DOHH2 (cell line): ENCODE results near the gene ACTR5.

Experiments
- H3F3A ChIP-seq: fragments of 200-600 bp; sonication (generic), shearing (Covaris generic); 2 replicates; pipeline ENCODE4 v1.6.0; 2016; ENCODE audit warnings: antibody characterized with exemption, mild to moderate bottlenecking; ENCODE audit not compliant: control insufficient read depth, insufficient read depth
- H3K27ac ChIP-seq: fragments of 200-600 bp; sonication (generic); 2 replicates; pipeline ENCODE4 v1.5.1; 2014; ENCODE audit warnings: low read depth, mild to moderate bottlenecking, low read length, moderate library complexity
- H3K27me3 ChIP-seq: fragments of 200-600 bp; sonication (generic); 2 replicates; pipeline ENCODE4 v1.6.1; 2014; ENCODE audit warnings: mild to moderate bottlenecking, low read length, mixed read lengths; ENCODE audit not compliant: control insufficient read depth
- H3K36me3 ChIP-seq: fragments of 200-600 bp; sonication (generic); 2 replicates; pipeline ENCODE4 v1.6.1; 2014; ENCODE audit warnings: mild to moderate bottlenecking, low read length, moderate library complexity, mixed read lengths; ENCODE audit not compliant: control insufficient read depth
- H3K4me1 ChIP-seq: fragments of 200-600 bp; sonication (generic); 2 replicates; pipeline ENCODE4 v1.6.1; 2014; ENCODE audit warnings: mild to moderate bottlenecking, low read length, mixed read lengths; ENCODE audit not compliant: control insufficient read depth
- H3K4me2 ChIP-seq: fragments of 200-600 bp; sonication (generic); 2 replicates; pipeline ENCODE4 v1.6.0; 2014; ENCODE audit warnings: mild to moderate bottlenecking, low read length, moderate library complexity
- H3K4me3 ChIP-seq: fragments of 200-600 bp; sonication (generic); 2 replicates; pipeline ENCODE4 v1.5.1; 2014; ENCODE audit warnings: mild to moderate bottlenecking, low read length, mixed read lengths
- H3K79me2 ChIP-seq: fragments of 200-600 bp; sonication (generic); 2 replicates; pipeline ENCODE4 v1.6.1; 2014; ENCODE audit warnings: mild to moderate bottlenecking, low read length, mixed read lengths; ENCODE audit not compliant: control insufficient read depth
- H3K9me2 ChIP-seq: fragments of 200-600 bp; sonication (generic); replicated peaks from 2 replicates; pipeline ENCODE4 v1.6.1; 2014; ENCODE audit warnings: mild to moderate bottlenecking, low read length, mixed read lengths; ENCODE audit not compliant: control insufficient read depth
- H3K9me3 ChIP-seq: fragments of 200-600 bp; sonication (generic); 2 replicates; pipeline ENCODE4 v1.6.1; 2014; ENCODE audit warnings: antibody characterized with exemption, low read length, mixed read lengths; ENCODE audit not compliant: control insufficient read depth, insufficient read depth
- H4K20me1 ChIP-seq: fragments of 200-600 bp; sonication (generic); 2 replicates; pipeline ENCODE4 v1.6.0; 2014; ENCODE audit warnings: low read depth, mild to moderate bottlenecking, antibody characterized with exemption, low read length, moderate library complexity; ENCODE audit not compliant: control insufficient read depth, insufficient read depth
- EZH2phosphoT487 ChIP-seq: fragments of 200-600 bp; sonication (generic); IDR thresholded peaks from 2 replicates; pipeline ENCODE4 v1.6.1; 2017; ENCODE audit warnings: borderline replicate concordance, mild to moderate bottlenecking, antibody characterized with exemption, low read length, moderate library complexity, mixed read lengths
- TF ChIP-seq, protein P1 (sequence below): fragments of 200-600 bp; sonication (generic); IDR thresholded peaks from one replicate; pipeline ENCODE4 v1.5.1; 2014; ENCODE audit warnings: antibody characterized with exemption, mild to moderate bottlenecking, low read depth, low read length; ENCODE audit not compliant: poor library complexity, severe bottlenecking

Gene ACTR5

DNA sequence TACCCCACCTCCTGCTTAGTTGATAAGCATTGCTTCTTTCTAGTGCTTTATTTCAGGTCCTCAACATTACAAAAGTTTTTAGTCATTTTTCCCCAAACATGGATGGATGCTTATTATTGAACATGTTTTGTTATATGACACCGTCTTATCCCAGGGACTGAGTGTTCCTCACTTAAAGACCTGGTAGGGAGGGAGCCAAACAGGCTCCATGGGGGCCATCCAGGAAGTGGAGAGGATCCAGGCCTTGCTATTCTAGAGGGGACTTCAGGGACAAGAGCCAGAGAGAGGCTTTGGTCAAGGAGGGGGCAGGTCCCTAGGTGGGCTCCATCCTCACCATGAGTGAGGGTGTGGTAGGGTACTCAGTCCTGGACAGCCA is 16.5 kb upstream of the ACTR5 start:
- no peaks in the 10 kb centered on the region for H3K79me2 ChIP-seq
- H3K27ac ChIP-seq, result no peak overlapping the region
- H4K20me1 ChIP-seq, result no peaks in the 10 kb centered on the region
- H3K9me3 ChIP-seq, result no peaks in the 10 kb centered on the region
- peak overlapping the region; percentile 56; the same call in 1 of the 2 replicates for H3K4me3 ChIP-seq
- TF ChIP-seq, protein P1, sequence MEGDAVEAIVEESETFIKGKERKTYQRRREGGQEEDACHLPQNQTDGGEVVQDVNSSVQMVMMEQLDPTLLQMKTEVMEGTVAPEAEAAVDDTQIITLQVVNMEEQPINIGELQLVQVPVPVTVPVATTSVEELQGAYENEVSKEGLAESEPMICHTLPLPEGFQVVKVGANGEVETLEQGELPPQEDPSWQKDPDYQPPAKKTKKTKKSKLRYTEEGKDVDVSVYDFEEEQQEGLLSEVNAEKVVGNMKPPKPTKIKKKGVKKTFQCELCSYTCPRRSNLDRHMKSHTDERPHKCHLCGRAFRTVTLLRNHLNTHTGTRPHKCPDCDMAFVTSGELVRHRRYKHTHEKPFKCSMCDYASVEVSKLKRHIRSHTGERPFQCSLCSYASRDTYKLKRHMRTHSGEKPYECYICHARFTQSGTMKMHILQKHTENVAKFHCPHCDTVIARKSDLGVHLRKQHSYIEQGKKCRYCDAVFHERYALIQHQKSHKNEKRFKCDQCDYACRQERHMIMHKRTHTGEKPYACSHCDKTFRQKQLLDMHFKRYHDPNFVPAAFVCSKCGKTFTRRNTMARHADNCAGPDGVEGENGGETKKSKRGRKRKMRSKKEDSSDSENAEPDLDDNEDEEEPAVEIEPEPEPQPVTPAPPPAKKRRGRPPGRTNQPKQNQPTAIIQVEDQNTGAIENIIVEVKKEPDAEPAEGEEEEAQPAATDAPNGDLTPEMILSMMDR, result peak; percentile 17
- no peak for TF ChIP-seq EZH2phosphoT487
- no peaks in the 10 kb centered on the region for H3K9me2 ChIP-seq
- no peaks in the 10 kb centered on the region for H3F3A ChIP-seq
- peaks cover 14% of the 10 kb centered on the region for H3K4me1 ChIP-seq
- H3K36me3 ChIP-seq, result no peaks in the 10 kb centered on the region
- peak overlapping the region; percentile 65 for H3K4me2 ChIP-seq
- H3K27me3 ChIP-seq, result peaks cover 59% of the 10 kb centered on the region

GRCh38 chr20:38732981-38733380 is 15.3 kb upstream of the ACTR5 start:
- Histone ChIP-seq H3K4me1 (peaks cover 14% of the 10 kb centered on the region), H3K79me2 (no peaks in the 10 kb centered on the region), H3K36me3 (no peaks in the 10 kb centered on the region), H3K9me2 (no peaks in the 10 kb centered on the region), H3K27ac (no peak overlapping the region), H4K20me1 (no peaks in the 10 kb centered on the region), H3K4me3 (no peak overlapping the region), H3K9me3 (no peaks in the 10 kb centered on the region), H3F3A (no peaks in the 10 kb centered on the region), H3K27me3 (peaks cover 59% of the 10 kb centered on the region), H3K4me2 (no peak overlapping the region)
- TF ChIP-seq EZH2phosphoT487, result no peak
- TF ChIP-seq, protein P1, result no peak

DNA sequence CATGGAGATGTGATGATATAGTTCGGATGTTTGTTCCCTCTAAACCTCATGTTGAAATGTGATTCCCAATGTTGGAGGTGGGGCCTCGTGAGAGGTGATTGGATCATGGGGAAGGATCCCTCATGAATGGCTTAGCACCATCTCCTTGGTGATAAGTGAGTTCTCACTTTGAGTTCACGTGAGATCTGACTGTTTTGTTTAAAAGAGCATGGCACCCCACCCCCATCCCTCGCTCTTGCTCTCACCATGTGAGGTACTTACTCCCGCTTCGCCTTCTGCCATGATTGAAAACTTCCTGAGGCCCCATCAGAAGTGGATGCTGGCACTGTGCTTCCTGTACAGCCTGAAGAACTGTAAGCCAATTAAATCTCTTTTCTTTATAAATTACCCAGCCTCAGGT is 13.1 kb upstream of the ACTR5 start:
- Histone ChIP-seq H3K4me2 (no peak overlapping the region), H3K9me2 (no peaks in the 10 kb centered on the region), H3K4me3 (no peak overlapping the region), H3K27me3 (peaks cover 55% of the 10 kb centered on the region), H3K36me3 (no peaks in the 10 kb centered on the region), H3K79me2 (no peaks in the 10 kb centered on the region), H3K27ac (no peak overlapping the region), H3K4me1 (peaks cover 9% of the 10 kb centered on the region), H3K9me3 (no peaks in the 10 kb centered on the region), H3F3A (no peaks in the 10 kb centered on the region), H4K20me1 (no peaks in the 10 kb centered on the region)
- TF ChIP-seq EZH2phosphoT487, result no peak
- TF ChIP-seq, protein P1, result no peak

DNA sequence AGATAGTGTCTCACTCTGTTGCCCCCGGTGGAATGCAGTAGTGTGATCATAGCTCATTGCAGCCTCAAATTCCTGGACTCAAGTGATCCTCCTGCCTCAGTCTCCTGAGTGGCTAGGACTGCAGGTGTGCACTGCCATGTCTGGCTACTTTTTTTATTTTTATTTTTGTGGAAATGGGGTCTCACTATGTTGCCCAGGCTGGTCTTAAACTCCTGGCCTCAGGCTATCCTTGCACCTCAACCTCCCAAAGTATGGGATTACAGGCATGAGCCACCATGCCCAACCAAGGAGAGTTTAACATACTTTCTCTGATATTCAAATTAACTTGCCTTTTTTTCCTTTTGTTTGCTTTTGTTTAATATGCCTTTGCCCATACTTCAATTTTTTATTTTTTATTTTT is 10.4 kb upstream of the ACTR5 start:
- no peak overlapping the region for H3K27ac ChIP-seq
- H3K9me2 ChIP-seq, result no peaks in the 10 kb centered on the region
- H3K36me3 ChIP-seq, result no peaks in the 10 kb centered on the region
- no peaks in the 10 kb centered on the region for H3F3A ChIP-seq
- no peak overlapping the region for H3K4me3 ChIP-seq
- no peaks in the 10 kb centered on the region for H3K4me1 ChIP-seq
- no peaks in the 10 kb centered on the region for H3K79me2 ChIP-seq
- no peak for TF ChIP-seq EZH2phosphoT487
- TF ChIP-seq, protein P1, result no peak
- no peaks in the 10 kb centered on the region for H4K20me1 ChIP-seq
- H3K27me3 ChIP-seq, result peaks cover 56% of the 10 kb centered on the region
- H3K4me2 ChIP-seq, result no peak overlapping the region
- no peaks in the 10 kb centered on the region for H3K9me3 ChIP-seq
